Measurements from ENCODE around the gene CSTF1.

CSTF1 gene

DNA sequence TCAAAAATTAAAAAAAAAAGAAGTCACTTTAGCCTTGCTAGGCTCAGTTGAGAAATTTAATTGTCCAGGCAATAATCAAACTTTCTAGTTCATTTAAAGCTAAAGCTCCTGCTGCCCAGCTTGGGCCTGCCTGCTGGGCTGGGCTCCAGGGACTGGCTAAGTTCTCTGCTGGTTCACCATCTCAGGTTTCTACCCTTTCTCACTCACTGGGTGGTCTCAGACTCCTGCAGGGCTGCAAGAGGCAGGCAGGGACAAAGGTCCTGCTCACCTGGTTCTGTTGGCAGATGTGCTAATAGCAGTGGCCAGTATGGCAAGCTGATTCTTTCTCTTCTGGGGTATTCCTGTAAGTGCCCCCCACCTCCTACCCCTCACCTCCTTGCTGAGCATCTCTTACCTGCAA lies 54.8 kb downstream of the CSTF1 start:
- in situ Hi-C loops (cut with MboI; ENCODE audit: low sequenced_read_pairs): no loop called here

DNA sequence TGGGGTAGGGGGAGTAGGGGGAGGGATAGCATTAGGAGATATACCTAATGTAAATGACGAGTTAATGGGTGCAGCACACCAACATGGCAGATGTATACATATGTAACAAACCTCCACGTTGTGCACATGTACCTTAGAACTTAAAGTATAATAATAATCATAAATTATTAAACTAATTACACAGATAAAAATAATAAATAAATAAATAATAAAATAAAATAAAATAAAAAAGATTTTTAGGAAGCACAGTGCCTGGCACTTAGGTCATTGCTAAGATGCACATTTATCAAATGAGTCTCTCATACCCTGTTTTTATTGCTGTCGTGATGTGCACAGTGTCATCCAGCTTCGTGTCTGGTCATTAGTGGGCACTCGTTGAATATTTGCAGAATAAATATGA lies 57.0 kb downstream of the CSTF1 start:
- in situ Hi-C loops (cut with MboI; ENCODE audit: low sequenced_read_pairs): no loop called here

DNA sequence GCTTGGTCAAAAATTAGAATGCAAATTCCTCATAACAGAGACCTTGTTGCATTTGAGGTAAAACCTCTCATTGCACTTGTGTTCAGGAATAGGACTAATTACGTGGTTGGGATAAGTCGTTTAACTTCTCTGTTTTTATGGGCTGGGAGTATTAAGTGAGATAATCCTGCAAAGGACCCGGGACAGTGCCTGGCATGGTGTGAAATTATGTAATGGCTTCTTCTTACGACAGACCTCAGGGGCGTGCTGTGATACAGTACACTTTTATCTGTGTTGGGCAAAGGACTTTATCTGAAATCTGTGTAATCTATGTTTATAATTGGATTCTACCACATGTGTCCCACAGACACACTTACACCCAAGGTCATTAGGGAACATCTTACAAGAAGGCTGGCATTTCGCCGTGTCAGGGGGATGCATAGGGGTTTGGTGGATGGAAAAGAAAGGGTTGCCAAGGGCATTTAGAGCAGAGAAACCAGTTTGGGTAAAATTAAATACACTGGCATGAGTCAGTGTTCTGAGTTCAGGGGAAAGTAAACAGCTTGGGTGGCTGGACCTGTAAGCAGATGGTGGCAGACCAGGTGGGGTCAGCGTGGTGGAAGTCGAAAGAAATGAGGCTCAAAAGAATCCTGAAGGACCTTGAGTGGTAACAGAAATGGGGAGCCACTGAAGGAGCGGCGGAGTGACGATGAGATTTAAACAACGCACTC lies 58.8 kb downstream of the CSTF1 start:
- in situ Hi-C loops (cut with MboI; ENCODE audit: low sequenced_read_pairs): no loop called here

DNA sequence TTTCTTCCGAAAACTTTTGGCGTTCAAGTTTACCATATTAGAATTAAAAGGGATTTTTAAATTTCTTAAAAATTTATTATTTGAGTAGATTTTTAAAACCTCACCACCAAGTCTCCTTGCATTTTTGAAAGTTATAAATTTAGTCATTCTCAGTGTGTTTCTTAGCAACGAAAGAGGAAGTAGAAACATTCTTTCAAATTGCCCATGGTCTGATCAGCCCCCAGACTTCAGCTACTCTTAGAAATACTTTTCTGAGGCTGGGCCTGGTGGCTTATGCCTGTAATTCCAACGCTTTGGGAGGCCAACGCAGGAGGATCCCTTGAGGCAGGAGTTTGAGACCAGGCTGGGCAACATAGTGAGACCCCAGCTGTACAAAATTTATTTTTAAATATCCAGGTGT lies 60.9 kb downstream of the CSTF1 start:
- in situ Hi-C loops (cut with MboI; ENCODE audit: low sequenced_read_pairs): no loop called here

DNA sequence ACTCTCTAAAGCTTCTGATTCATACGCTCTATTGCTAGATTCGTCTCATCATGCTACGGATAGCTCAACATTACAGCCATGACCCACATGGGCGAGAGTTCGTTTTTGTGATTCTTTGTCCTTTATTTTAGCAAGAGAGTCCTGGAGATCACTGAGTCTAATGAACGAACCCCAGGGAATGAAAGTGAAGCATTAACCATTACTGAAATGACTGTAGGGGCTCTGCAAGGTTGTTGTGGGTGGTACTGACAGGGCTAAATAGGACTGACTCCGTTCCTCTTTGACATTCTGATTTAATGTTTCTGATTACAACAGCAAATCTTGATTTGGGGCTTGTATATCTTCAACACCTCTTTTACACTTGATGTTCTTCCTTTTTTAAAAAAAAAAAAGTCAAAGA lies 62.3 kb downstream of the CSTF1 start:
- in situ Hi-C loops (cut with MboI; ENCODE audit: low sequenced_read_pairs): no loop called here

Data from HL-60/S4 treated with phorbol 12-myristate 13-acetate at 8.2 ng/mL for 4 days and 3 days (cell line).